HepG2 (cell line): Measurements from ENCODE around the gene CTTNBP2NL. TPM values are rescaled to one million over a fixed set of nuclear protein-coding genes. Genes with fewer than 3 reads are reported as not detected.

ENCODE experiments used
- CTCF ChIP-seq: sonication (generic); formaldehyde crosslinking; IDR thresholded peaks from 2 replicates; pipeline ENCODE4 v1.5.0; 2020; ENCODE audit warnings: mild to moderate bottlenecking, missing genetic modification reagents, moderate library complexity
- GATAD2A ChIP-seq: IDR thresholded peaks from 2 replicates; pipeline ENCODE4 v1.6.1; 2016
- KDM3A ChIP-seq: IDR thresholded peaks from 2 replicates; pipeline ENCODE4 v1.6.1; 2018; ENCODE audit warnings: low read depth, missing compliant biosample characterization
- MAX ChIP-seq: IDR thresholded peaks from 2 replicates; pipeline ENCODE4 v1.6.1; 2012; ENCODE audit warnings: inconsistent platforms
- MBNL3 ChIP-seq: fragments of 250-450 bp; sonication (Bioruptor Pico); conservative IDR thresholded peaks from 2 replicates; pipeline ENCODE4 v1.8.0; 2022; ENCODE audit warnings: mild to moderate bottlenecking, inconsistent platforms
- NRL ChIP-seq: sonication (generic); formaldehyde crosslinking; IDR thresholded peaks from 2 replicates; pipeline ENCODE4 v1.5.0; 2020; ENCODE audit warnings: missing genetic modification reagents, mild to moderate bottlenecking, moderate library complexity, borderline replicate concordance
- RFX5 ChIP-seq: IDR thresholded peaks from 2 replicates; pipeline ENCODE4 v1.6.1; 2011; ENCODE audit warnings: low read depth, low read length, improper control_type of control experiment
- SALL1 ChIP-seq: sonication (generic); formaldehyde crosslinking; IDR thresholded peaks from 2 replicates; pipeline ENCODE4 v1.8.0; 2022; ENCODE audit warnings: mild to moderate bottlenecking, missing genetic modification reagents
- SKI ChIP-seq: fragments of 450-650 bp; IDR thresholded peaks from one replicate; pipeline ENCODE4 v1.6.1; 2018; ENCODE audit warnings: mild to moderate bottlenecking; ENCODE audit not compliant: partially characterized antibody
- SOX6 ChIP-seq, 2 experiments: fragments of 450-650 bp in 1 of 2; sonication (generic) in 1 of 2; formaldehyde crosslinking in 1 of 2; IDR thresholded peaks; 2 replicates each; pipeline versions ENCODE4 v1.4.0 to v1.6.1; 2017 to 2020; ENCODE audit warnings: antibody characterized with exemption in 1 of 2, mild to moderate bottlenecking in 1 of 2, missing genetic modification reagents in 1 of 2
- STAG1 ChIP-seq: sonication (generic); formaldehyde crosslinking; IDR thresholded peaks from 2 replicates; pipeline ENCODE4 v1.4.0; 2020; ENCODE audit warnings: missing genetic modification reagents
- ZBTB7B ChIP-seq: sonication (generic); formaldehyde crosslinking; IDR thresholded peaks from 2 replicates; pipeline ENCODE4 v1.4.0; 2020; ENCODE audit warnings: missing genetic modification reagents
- ZNF331 ChIP-seq: sonication (generic); formaldehyde crosslinking; IDR thresholded peaks from 2 replicates; pipeline ENCODE4 v1.4.0; 2020; ENCODE audit warnings: missing genetic modification reagents
- ZNF501 ChIP-seq: sonication (generic); formaldehyde crosslinking; IDR thresholded peaks from 2 replicates; pipeline ENCODE4 v1.5.1; 2020; ENCODE audit warnings: mild to moderate bottlenecking, moderate library complexity, missing genetic modification reagents
- ZNF572 ChIP-seq: sonication (generic); formaldehyde crosslinking; IDR thresholded peaks from 2 replicates; pipeline ENCODE4 v1.5.1; 2020; ENCODE audit warnings: mild to moderate bottlenecking, missing genetic modification reagents
- ZNF768 ChIP-seq: sonication (generic); formaldehyde crosslinking; IDR thresholded peaks from 2 replicates; pipeline ENCODE4 v1.4.0; 2020; ENCODE audit warnings: missing genetic modification reagents
- polyA plus RNA-seq, 8 experiments: library from polyadenylated mRNA; depleted of rRNA in 3 of 8; stranded (reverse) in 7 of 8; unstranded in 1 of 8; fragments of >200 nt; fragmentation: Illumina TruSeq in 4 of 8; extraction: Trizol in 4 of 8; gene quantifications; 2 replicates each; pipeline versions ENCODE4 v1.2.1 to v1.2.3, GENCODE V29; 2011 to 2016; ENCODE audit warnings: low read depth in 4 of 8, missing spikeins in 1 of 8, mixed read lengths in 1 of 8; ENCODE audit not compliant: insufficient read depth in 1 of 8
- total RNA-seq, 5 experiments: library from RNA; depleted of rRNA; stranded (reverse); fragments of >200 nt; fragmentation: Illumina TruSeq; extraction: Trizol; gene quantifications; 2 replicates each; pipeline ENCODE4 v1.2.3, GENCODE V29; 2016; ENCODE audit warnings: low read depth in 1 of 5
- TF ChIP-seq, protein P1 (sequence below): sonication (generic); formaldehyde crosslinking; IDR thresholded peaks from 2 replicates; pipeline ENCODE4 v1.4.0; 2020; ENCODE audit warnings: mild to moderate bottlenecking, missing genetic modification reagents
- TF ChIP-seq, protein P2 (sequence below): sonication (generic); formaldehyde crosslinking; conservative IDR thresholded peaks from 2 replicates; pipeline ENCODE4 v1.8.0; 2022; ENCODE audit warnings: mild to moderate bottlenecking, moderate library complexity, missing genetic modification reagents
- TF ChIP-seq, protein P3 (sequence below): IDR thresholded peaks from 2 replicates; pipeline ENCODE4 v1.6.1; 2016; ENCODE audit warnings: control low read depth
- TF ChIP-seq, protein P4 (sequence below): sonication (generic); formaldehyde crosslinking; IDR thresholded peaks from 2 replicates; pipeline ENCODE4 v1.4.0; 2020; ENCODE audit warnings: missing genetic modification reagents

CTTNBP2NL gene
- total and polyA plus RNA-seq, 2 of the 13 experiments (the other 11 are each of a cell fraction or from before 2014, with no cell fraction given) = 2.1 to 4.1 TPM

GRCh38 chr1:112501810-112502641, 106.0 kb downstream of the CTTNBP2NL start (continued):
- TF ChIP-seq MAX (peak; percentile 12; the same call in 1 of the 2 replicates), ZNF572 (peak; percentile 72; the same call in 1 of the 2 replicates), SALL1 (CRISPR knock-in tag) (peak; percentile 29; the same call in 1 of the 2 replicates), KDM3A (CRISPR knock-in tag) (no peak), SKI (no peak), ZBTB7B (CRISPR knock-in tag) (0 out of 2 replicates have a peak, but pooled peaks have one; percentile 40), NRL (CRISPR knock-in tag) (0 out of 2 replicates have a peak, but pooled peaks have one; percentile 40), ZNF768 (CRISPR knock-in tag) (peak; percentile 22; the same call in 1 of the 2 replicates), GATAD2A (CRISPR knock-in tag) (0 out of 2 replicates have a peak, but pooled peaks have one; percentile 21), ZNF331 (CRISPR knock-in tag) (no peak), CTCF (CRISPR knock-in tag) (peak; percentile 80), MBNL3 (CRISPR knock-in tag) (no peak), SOX6 (IDR thresholded peaks at IDR 0.05) (no peak), SOX6 (CRISPR knock-in tag; IDR thresholded peaks at IDR 0.05) (peak; percentile 38; the same call in 1 of the 2 replicates), STAG1 (CRISPR knock-in tag) (peak; percentile 72), ZNF501 (CRISPR knock-in tag) (peak; percentile 54; the same call in 1 of the 2 replicates), RFX5 (no peak)
- TF ChIP-seq, protein P1, sequence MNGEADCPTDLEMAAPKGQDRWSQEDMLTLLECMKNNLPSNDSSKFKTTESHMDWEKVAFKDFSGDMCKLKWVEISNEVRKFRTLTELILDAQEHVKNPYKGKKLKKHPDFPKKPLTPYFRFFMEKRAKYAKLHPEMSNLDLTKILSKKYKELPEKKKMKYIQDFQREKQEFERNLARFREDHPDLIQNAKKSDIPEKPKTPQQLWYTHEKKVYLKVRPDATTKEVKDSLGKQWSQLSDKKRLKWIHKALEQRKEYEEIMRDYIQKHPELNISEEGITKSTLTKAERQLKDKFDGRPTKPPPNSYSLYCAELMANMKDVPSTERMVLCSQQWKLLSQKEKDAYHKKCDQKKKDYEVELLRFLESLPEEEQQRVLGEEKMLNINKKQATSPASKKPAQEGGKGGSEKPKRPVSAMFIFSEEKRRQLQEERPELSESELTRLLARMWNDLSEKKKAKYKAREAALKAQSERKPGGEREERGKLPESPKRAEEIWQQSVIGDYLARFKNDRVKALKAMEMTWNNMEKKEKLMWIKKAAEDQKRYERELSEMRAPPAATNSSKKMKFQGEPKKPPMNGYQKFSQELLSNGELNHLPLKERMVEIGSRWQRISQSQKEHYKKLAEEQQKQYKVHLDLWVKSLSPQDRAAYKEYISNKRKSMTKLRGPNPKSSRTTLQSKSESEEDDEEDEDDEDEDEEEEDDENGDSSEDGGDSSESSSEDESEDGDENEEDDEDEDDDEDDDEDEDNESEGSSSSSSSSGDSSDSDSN = peak; percentile 81
- TF ChIP-seq, protein P2, sequence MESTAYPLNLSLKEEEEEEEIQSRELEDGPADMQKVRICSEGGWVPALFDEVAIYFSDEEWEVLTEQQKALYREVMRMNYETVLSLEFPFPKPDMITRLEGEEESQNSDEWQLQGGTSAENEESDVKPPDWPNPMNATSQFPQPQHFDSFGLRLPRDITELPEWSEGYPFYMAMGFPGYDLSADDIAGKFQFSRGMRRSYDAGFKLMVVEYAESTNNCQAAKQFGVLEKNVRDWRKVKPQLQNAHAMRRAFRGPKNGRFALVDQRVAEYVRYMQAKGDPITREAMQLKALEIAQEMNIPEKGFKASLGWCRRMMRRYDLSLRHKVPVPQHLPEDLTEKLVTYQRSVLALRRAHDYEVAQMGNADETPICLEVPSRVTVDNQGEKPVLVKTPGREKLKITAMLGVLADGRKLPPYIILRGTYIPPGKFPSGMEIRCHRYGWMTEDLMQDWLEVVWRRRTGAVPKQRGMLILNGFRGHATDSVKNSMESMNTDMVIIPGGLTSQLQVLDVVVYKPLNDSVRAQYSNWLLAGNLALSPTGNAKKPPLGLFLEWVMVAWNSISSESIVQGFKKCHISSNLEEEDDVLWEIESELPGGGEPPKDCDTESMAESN (CRISPR knock-in tag) = 0 out of 2 replicates have a peak, but pooled peaks have one; percentile 36
- TF ChIP-seq, protein P3, sequence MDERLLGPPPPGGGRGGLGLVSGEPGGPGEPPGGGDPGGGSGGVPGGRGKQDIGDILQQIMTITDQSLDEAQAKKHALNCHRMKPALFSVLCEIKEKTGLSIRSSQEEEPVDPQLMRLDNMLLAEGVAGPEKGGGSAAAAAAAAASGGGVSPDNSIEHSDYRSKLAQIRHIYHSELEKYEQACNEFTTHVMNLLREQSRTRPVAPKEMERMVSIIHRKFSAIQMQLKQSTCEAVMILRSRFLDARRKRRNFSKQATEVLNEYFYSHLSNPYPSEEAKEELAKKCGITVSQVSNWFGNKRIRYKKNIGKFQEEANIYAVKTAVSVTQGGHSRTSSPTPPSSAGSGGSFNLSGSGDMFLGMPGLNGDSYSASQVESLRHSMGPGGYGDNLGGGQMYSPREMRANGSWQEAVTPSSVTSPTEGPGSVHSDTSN (CRISPR knock-in tag) = no peak
- TF ChIP-seq, protein P4, sequence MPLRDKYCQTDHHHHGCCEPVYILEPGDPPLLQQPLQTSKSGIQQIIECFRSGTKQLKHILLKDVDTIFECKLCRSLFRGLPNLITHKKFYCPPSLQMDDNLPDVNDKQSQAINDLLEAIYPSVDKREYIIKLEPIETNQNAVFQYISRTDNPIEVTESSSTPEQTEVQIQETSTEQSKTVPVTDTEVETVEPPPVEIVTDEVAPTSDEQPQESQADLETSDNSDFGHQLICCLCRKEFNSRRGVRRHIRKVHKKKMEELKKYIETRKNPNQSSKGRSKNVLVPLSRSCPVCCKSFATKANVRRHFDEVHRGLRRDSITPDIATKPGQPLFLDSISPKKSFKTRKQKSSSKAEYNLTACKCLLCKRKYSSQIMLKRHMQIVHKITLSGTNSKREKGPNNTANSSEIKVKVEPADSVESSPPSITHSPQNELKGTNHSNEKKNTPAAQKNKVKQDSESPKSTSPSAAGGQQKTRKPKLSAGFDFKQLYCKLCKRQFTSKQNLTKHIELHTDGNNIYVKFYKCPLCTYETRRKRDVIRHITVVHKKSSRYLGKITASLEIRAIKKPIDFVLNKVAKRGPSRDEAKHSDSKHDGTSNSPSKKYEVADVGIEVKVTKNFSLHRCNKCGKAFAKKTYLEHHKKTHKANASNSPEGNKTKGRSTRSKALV (CRISPR knock-in tag) = peak; percentile 92
